Putamen (tissue), 1 donor: Measurements from ENCODE around the gene PRDX2.
"Not testable (repeated sequence)": the region's sequence is repeated elsewhere in the genome, so short reads cannot be mapped to it uniquely, and the experiment has no call there.

ENCODE experiments used
- DNase-seq: peaks from one replicate; pipeline ENCODE4 v3.0.0-alpha.2; 2016; ENCODE audit warnings: low spot score

Gene PRDX2

DNA sequence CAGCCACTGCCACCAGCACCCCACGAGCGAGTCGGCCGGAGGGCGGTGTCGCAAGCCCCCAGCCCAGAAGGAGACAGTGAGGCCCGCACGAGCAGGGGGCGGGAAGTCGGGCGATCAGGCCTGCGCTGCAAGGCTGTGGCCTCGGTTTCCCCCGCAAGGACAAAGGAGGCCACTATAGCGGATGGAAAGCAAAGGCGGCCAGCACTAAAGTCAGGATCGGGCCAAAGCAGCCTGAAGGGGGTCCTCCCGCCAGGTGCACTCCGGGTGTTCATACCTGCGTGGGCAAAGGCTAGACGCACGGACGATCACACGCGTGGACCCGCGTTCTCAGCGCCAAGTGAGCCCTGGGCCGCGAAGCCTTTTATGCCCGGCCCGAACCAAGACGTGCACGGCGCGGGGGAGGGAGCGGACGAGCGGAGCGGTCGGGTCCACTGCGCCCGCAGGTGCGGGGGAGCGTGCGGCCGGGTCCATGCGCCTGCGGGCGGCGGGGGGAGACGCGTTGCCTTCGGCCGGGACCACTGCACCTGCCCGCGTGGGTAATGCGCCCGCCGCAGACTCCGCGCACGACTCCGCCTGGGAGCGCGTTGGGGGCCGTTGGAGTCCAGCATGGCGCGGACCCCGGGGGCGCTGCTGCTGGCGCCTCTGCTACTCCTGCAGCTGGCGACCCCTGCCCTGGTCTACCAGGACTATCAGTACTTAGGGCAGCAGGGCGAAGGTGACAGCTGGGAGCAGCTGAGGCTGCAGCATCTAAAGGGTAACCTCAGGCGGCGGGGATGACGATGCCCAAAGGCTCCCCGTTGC lies at the start of gene PRDX2, which contains the start of gene THSD8:
Gene PRDX2 (minus strand): TSS at position 335 of the 801 bp plus-strand sequence. CDS start 539 bp downstream, outside the sequence.
Gene THSD8 (plus strand): TSS at position 604 of the 801 bp plus-strand sequence. CDS start 3 bp downstream, at position 607.
- no peak for DNase-seq

GRCh38 chr19:12847159-12848139 lies 45.8 kb upstream of the PRDX2 start:
- peak; percentile 60 for DNase-seq

GRCh38 chr19:12846613-12847012 lies 45.0 kb upstream of the PRDX2 start:
- not testable (repeated sequence) for DNase-seq

- DNase-seq = no peak
Observed at GRCh38 chr19:12843999-12844732, 42.6 kb upstream of the PRDX2 start.

DNA sequence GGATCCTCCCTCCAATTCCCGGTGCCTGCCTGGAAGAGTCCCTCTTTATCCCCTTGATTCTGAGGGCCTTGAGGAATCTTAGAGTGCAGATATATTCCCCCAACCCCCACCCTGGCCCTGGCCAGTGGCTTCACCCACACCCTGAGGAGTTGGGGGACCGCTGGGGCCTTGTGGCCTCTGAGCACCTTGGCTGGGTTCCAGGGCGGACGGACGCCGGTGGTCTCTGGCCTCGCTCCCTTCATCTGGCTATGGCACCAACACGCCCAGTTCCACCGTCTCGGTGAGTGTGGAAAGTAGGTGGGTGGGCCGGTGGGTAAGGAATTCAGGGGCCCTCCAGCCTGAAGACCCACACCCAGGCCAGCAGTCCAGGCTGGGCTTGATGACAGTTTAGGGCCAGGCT lies 41.7 kb upstream of the PRDX2 start:
- DNase-seq = no peak

GRCh38 chr19:12842511-12842910 lies 40.9 kb upstream of the PRDX2 start:
- DNase-seq = no peak

GRCh38 chr19:12841094-12841493 lies 39.5 kb upstream of the PRDX2 start:
- DNase-seq = no peak

DNA sequence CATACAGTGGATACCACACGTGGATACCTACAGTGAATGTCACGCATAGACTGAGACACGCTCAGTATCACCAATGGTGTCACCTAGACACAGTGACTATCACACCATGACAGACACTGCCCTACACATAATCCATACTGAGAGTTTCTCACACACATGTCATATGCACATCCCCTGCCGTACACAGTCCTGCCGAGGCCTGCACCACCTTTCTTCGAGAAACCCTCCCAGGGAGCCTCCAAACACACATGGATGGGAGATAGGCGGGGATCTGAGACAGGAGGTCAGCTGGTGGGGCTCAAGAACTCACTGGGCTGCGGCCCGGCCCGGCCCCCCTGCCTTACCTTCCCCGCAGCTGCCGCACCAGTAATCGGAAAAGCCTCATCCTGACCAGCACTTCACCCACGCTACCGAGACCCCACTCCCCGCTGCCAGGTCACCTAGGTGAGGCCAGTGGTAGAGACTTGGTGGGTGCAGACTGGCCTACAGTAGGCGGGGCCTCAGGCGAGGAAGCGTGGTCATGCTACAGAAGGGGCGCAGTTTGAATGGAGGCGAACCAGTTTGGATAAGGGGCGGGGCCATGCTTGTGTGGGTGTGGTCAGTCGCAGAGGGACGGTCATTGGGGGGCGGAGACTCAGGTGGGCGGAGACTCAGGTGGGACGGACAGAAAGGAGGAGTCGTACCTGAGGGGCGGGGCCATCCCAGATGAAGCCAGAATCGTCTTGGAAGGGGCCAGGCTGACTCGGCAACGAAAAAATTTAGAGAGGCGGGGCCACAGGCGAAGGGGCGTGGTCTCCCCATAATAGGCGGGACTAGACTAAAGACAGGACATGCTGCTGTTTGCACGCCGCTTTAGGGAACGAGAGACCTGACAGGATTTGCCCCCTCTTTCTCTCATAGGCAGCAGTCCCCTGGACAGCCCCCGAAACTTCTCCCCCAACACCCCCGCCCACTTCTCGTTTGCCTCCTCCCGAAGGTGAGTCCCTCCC lies 38.8 kb upstream of the PRDX2 start:
- no peak for DNase-seq

DNA sequence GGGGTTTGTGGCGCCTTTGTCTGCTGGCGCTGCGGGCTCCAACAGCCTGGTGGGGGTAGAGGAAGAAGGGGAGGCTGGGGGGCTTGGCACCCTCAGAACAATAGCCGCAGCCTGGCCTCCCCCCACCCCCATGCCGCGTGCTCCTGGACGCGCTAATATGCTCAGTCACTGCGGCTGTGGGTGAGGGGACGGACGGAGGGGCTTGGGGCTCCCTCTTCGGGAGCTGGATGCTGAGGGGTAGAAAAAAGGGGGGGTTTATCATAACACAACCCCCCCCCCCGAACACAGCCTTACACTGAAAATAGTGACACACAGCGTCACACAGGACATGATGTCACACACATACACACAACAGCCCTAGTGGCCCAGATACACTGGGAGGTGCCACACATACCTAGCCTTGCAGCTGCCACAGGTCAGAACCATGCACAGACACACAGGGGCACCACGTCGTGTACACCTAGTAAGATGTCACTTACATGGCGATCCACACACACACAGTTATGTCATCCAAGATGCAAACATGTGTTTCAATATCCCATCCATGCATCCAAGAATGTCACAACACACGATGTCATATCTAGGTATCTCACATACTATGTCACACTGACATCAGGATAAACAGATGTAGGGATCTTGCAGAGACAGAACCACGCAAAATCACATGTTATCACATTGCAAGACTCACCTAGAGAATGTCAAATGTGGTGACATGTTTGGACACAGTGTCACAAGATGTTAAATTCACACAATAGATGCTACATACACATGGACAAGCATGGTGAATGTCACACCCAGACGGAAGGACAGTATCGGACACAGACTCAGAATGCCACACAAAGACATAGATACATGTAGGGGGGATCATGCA lies 37.5 kb upstream of the PRDX2 start:
- DNase-seq = no peak

DNA sequence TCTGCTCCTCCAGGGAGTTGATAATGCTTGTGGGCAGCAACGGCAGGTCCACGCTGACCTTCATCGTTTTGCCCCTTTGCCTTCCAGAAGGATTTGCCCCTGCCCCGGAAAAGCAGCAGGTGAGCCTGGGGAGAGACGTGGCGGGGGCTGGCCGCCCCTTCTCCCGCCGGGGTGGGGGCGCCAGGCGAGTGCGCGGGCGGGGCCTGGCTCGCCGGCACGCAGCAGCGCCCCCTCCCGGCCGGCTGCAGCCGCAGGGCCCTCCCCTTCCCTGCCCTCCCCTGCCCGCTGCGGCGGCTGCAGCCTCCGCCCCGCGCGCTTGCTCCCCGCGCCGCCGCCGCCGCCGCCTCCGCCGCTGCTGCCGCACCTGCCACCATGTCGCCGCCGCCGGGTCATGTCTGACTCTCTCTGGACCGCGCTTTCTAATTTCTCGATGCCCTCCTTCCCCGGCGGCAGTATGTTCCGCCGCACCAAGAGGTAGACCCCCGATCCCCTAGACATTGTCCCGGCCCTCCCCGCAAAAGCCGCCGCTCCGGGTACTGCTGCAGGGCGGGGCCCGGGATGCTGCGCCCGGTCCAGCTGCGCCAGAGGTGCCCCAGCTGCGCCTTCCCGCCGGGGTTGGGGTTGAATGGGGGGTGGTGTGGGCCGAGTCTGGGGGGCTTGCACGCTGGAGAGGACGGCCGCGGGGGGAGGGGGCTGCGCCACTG lies 36.7 kb upstream of the PRDX2 start, which contains the start of gene MAST1:
Gene MAST1 (plus strand): TSS at position 334 of the 704 bp plus-strand sequence. CDS start 58 bp downstream, at position 392.
- peak; percentile 25 for DNase-seq

GRCh38 chr19:12837225-12837624 lies 35.6 kb upstream of the PRDX2 start:
- DNase-seq = no peak

GRCh38 chr19:12836529-12836863 lies 34.9 kb upstream of the PRDX2 start:
- DNase-seq = no peak

- DNase-seq = no peak
Observed at GRCh38 chr19:12834976-12835757, 33.6 kb upstream of the PRDX2 start.

GRCh38 chr19:12834566-12834943 lies 33.0 kb upstream of the PRDX2 start, which contains the start of gene RTBDN:
TSS of gene RTBDN (minus strand) at chr19:12834579. CDS start at chr19:12829979, 4,600 bp downstream.
- no peak for DNase-seq

- no peak for DNase-seq
Observed at GRCh38 chr19:12833738-12834565, 32.4 kb upstream of the PRDX2 start.

DNA sequence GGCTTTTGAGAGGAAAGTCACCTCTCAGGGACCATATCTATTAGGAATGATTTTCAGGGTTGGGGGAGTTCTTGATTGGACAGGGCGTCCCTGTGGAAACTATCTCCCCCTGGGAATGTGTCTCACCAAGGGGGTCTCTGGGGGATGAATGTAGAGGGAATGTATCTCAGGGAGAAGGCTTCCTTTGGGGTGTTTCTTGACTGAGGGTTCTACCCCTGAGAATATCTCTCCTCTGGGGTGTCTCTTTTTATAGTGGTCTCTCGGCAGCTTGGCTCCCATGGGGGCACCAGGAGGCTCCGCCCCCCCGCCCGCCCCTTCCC lies 31.8 kb upstream of the PRDX2 start:
- no peak for DNase-seq

DNA sequence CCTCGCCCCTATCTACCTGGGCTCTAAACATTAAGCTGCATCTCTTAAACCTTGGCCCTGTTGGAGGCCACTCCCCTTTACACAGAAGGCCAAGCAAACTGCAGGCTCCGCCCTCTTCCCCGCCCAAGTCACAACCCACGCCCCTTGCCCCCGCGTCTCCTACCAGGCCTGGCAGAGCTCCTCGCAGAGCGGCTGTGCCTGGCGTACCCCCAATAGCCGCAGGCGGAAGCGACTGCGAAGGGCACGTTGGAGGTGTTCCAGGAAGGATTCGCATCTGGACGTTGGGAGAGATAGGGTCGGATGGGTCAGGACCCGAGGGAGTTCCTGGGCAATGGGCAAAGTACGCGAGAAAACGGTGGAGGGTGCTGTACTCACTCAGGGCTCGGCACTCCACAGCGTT lies 26.9 kb upstream of the PRDX2 start:
- no peak for DNase-seq
